Stimulated activated CD4-positive, alpha-beta T cell treated with anti-CD3 and anti-CD28 coated beads, TNF-alpha, amount 100 ng/mL, for 4 hours (primary cell): ENCODE data around the gene FBP1.

Experiments used
- DNase-seq, 3 experiments: peaks; one replicate each; pipeline ENCODE4 v3.0.0-alpha.2; 2020; ENCODE audit warnings: low read depth in 3 of 3

FBP1 gene

GRCh38 chr9:94639061-94639998 is at the start of gene FBP1:
Gene FBP1, minus strand, starts transcription at chr9:94639518. Its CDS starts 208 bp downstream, at chr9:94639310.
- peak in 2 of 3 experiments; percentile 5 to 27 for DNase-seq

GRCh38 chr9:94687451-94687850 is 48.1 kb upstream of the FBP1 start:
- no peak for DNase-seq

GRCh38 chr9:94685359-94685758 is 46.0 kb upstream of the FBP1 start:
- no peak for DNase-seq

- peak; percentile 12 to 27 (median 18) for DNase-seq
These were observed 42.2 kb upstream of the FBP1 start for GRCh38 chr9:94681508-94681907.

GRCh38 chr9:94680621-94681020 is 41.3 kb upstream of the FBP1 start:
- DNase-seq = no peak

GRCh38 chr9:94680020-94680419 is 40.7 kb upstream of the FBP1 start:
- DNase-seq = no peak

GRCh38 chr9:94679587-94679986 is 40.3 kb upstream of the FBP1 start:
- no peak for DNase-seq

GRCh38 chr9:94677929-94678328 is 38.6 kb upstream of the FBP1 start:
- DNase-seq = no peak

GRCh38 chr9:94676446-94677131 is 37.3 kb upstream of the FBP1 start:
- DNase-seq = no peak

GRCh38 chr9:94675008-94675881 is 35.9 kb upstream of the FBP1 start:
- no peak for DNase-seq

- no peak for DNase-seq
These were observed 33.6 kb upstream of the FBP1 start for GRCh38 chr9:94672811-94673487.

- DNase-seq = peak in 2 of 3 experiments; percentile 11 to 16
These were observed 29.8 kb upstream of the FBP1 start for GRCh38 chr9:94668928-94669729.

- no peak for DNase-seq
These were observed 29.2 kb upstream of the FBP1 start for GRCh38 chr9:94668418-94668927.

- no peak for DNase-seq
These were observed 27.2 kb upstream of the FBP1 start for GRCh38 chr9:94666364-94667099.

- no peak for DNase-seq
These were observed 26.3 kb upstream of the FBP1 start for GRCh38 chr9:94665613-94666012.

- DNase-seq = no peak
These were observed 25.5 kb upstream of the FBP1 start for GRCh38 chr9:94664801-94665200.

GRCh38 chr9:94663640-94664039 is 24.3 kb upstream of the FBP1 start:
- no peak for DNase-seq

GRCh38 chr9:94663140-94663539 is 23.8 kb upstream of the FBP1 start:
- DNase-seq = no peak

GRCh38 chr9:94657021-94657725 is 17.9 kb upstream of the FBP1 start:
- DNase-seq = no peak
